NCI-H2196 treated with DMSO at 0.1 percent for 48 hours (cell line): Measurements from ENCODE around the gene CASP7.

Source experiments
- DNase-seq: peaks from one replicate; lab custom pipeline; 2025; ENCODE audit not compliant: unreplicated experiment; lab: John Stamatoyannopoulos, UW

The CASP7 gene

GRCh38 chr10:113711142-113711541, 31.4 kb downstream of the CASP7 start:
- DNase-seq = no peak

DNA sequence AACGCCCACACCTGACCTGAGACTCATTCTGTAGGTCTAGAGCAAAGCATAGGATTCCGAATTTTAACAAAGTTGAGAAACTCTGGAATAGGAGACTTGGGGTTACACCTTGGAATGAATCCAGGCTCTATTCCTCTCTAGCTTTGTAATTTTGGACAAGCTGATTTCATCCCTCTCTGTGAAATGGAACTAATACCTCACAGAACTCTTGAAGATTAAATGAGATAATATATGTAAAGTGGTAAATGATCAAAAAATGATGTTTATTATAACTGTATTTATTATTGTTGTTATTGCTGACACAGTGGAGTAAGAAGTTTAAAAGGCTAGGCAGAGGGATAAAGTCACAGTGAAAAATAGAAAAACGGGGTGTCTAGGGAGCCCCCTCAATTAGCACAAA, 32.3 kb downstream of the CASP7 start:
- no peak for DNase-seq

GRCh38 chr10:113712755-113713639, 33.3 kb downstream of the CASP7 start:
- DNase-seq = no peak

GRCh38 chr10:113713640-113713982, 33.9 kb downstream of the CASP7 start:
- DNase-seq = no peak

DNA sequence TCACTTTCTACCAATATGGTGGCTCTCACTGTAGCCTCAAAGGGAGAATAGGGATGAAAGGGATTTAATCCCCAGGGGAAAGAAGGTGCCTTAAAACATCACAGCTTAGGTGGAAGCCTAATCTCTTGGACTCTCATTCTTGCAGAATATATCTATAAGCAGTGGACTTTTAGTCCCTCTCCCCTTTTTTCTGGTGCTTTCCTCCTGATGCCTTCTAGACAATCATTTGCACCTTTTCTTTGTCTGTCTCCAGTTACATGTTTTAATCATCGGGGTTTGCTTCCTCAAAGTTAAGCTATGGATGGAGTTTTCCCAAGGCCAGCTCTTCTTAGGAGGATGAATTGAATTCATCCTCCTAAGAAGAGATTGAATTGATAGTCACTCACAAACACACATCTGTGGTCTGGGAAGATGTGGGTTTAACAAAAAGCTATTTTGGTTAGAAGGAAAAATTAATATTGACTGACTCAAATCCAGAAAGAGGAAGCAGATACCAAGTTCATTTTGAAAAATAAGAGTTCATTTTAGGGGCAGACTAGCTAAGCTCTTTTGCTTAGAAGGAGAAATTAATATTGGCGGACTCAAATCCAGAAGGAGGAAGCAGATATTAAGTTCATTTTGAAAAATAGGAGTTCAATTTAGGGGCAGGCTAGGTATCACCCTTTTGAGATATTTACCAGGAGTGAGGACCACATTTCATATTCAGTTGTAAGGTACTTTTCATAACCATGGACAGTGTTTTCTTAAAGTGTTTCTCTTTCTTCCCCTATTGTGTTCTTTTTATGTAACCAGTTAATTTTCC, 36.6 kb downstream of the CASP7 start:
- no peak for DNase-seq

GRCh38 chr10:113718969-113719822, 39.5 kb downstream of the CASP7 start:
- DNase-seq = no peak

GRCh38 chr10:113720386-113720785, 40.7 kb downstream of the CASP7 start:
- no peak for DNase-seq

DNA sequence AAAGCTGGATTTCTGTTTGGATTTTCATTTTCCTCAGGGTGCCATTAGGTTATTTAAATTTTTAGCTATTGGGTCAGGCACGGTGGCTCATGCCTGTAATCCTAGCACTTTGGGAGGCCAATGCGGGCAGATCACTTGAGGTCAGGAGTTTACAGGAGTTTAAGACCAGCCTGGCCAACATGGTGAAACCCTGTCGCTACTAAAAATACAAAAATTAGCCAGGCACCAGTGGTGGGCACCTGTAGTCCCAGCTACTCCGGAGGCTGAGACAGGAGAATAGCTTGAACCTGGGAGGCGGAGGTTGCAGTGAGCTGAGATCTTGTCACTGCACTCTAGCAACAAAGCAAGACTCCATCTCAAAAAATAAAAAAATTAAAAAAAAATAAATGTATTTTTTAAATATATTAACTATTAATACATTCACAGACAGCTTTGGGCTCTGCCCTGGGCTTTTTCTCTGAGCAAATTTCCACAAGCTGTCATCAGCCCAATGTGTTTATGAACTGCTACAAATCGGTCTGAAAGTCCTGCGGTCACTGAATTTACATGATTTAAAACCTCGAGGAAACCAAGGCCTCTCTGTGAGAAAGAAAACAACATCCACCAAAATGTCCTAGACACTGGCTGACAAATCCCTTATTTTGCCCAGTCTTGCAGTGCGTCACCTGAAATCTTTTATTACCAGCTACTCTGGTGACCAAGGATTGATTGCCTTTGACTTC, 52.6 kb downstream of the CASP7 start:
- DNase-seq = no peak

DNA sequence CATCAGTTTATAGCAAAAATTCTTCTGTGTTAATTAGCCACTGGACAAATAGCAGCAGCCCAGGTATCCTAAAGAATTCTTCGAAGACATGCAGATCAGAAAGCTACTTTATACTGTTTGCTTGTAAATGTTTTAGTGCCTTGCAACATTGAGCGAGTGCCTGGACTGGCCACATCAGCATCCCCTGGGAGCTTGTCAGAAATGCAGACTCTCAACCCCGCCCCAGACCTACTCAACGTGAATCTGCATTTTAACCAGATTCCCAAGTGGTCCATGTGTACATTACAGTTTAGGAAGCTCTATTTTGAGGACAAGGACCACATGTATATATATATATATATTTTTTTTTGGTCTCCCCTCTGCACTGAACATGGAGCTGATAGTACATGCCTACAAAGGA, 53.3 kb downstream of the CASP7 start:
- no peak for DNase-seq

- DNase-seq = no peak
These were observed 53.9 kb downstream of the CASP7 start for GRCh38 chr10:113733635-113734034.

DNA sequence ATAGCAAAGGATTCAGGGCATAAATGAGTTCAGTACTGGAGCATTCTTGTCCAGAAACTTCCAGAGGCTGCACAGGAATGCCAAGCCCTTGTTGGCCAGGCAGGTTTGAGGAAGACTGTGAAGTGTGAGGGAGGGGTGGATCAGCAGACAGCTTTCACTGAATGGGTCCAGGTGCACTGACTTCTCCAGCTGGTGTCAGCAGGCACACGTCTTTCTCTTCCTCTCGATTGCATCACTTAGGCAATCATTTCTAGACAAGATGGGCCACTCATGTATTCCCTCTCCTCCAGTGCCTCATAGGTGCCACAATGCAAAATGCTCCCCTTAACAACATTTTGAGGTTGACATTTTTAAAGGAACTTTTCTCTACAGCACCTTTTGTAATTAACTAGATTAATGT, 56.2 kb downstream of the CASP7 start:
- no peak for DNase-seq

GRCh38 chr10:113736576-113736975, 56.9 kb downstream of the CASP7 start:
- no peak for DNase-seq

GRCh38 chr10:113739031-113739430, 59.3 kb downstream of the CASP7 start:
- no peak for DNase-seq

DNA sequence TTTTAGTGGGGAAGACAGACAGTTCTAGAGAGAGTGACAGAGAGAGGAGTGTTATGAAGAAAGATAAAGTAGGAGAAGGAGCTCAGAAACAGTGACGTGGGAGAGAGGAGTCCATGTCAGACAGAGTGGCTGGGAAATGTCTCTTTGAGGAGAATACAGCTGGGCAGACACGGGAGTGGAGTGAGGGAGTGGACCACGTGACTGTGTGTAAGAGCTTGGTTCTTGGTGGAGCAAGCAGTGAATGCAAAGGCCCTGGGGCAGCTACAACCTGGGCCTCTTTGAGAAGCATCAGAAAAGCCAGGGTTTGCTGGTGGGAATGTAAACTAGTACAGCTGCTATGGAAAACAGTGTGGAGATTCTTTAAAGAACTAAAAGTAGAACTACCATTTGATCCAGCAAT, 59.9 kb downstream of the CASP7 start:
- no peak for DNase-seq

DNA sequence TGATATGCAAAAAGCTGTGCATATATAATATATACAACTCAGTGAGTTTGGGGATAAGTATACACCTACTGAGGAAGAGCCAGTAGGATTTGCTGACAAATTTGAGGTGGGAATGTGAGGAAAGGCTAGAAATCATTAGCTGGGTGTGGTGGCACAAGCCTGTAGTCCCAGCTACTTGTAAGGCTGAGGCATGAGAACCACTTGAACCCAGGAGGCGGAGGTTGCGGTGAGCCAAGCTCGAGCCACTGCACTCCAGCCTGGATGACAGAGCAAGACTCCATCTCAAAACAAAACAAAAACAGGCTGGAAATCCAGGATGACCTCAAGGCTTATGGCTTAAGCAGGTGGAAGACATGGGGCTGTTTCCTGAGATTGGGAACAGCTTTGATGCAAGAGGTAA, 61.1 kb downstream of the CASP7 start:
- DNase-seq = no peak

GRCh38 chr10:113742466-113742865, 62.8 kb downstream of the CASP7 start:
- no peak for DNase-seq

- DNase-seq = no peak
These were observed 63.9 kb downstream of the CASP7 start for GRCh38 chr10:113743594-113743993.

GRCh38 chr10:113745374-113745773, 65.7 kb downstream of the CASP7 start:
- DNase-seq = no peak

DNA sequence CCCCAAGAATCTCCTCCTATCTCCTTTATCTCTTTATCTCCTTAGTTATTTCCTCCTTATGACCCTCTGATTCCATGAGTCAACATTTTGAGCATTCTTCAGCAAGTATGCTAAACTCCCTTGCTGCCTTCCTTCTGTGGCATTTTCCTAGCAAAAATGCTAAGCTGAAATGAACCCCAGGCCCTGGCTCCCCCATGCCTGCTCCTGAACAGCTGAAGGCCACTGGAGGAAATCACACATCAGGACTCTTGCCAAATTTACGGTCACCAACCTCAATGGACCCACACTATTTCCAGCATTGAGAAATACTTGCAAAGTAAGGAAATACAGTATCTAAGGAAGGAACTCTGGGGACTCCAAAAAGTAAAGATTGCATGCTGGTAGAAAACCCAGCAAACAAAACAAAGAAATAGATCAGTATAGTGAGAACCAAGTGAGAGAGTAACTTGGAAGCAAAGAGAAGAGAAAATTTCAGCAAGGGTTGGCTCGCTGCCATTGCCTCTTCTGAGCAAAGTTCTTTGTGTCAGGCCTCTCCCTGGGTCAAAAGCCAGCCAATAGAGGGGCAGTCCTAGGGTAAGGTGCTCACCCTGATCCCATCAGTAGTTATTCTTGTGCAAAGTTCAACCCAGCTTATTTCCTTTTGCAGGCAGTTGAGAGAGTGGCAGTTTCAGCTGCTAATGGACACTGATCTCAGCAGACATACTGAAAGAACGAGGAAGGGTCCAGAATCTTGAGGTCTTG, 66.7 kb downstream of the CASP7 start:
- no peak for DNase-seq

DNA sequence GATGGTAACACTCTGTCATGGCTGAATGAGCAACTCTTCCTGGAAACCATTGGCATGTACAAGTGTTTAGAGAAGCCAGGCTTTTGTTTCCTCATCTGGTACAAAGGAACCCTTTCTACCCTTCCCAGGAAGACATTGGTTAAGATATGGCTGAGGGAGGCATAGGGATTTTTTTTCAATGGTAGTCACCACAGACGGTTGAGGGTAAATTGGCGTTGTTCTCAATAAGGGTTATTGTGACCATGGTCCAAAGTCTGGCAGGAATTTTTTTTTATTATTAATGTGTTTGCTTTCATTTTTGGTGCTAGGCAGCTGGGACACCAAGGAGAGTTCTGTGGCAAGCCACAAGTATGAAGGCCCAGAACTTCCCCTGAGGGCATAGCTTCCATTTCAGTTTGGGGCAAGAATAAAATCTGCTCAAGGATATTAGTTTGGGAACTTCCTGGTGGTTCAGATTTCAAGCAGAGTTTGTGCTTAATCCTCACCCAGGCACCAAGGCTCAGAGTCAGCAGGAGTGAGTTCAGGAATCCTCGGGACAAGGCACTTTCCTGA, 71.5 kb downstream of the CASP7 start, which contains the start of gene PLEKHS1:
Gene PLEKHS1 (plus strand): TSS at position 502 of the 552 bp plus-strand sequence. CDS start 3,596 bp downstream, outside the sequence.
- DNase-seq = no peak
